DOHH2 (cell line): Measurements from ENCODE around the gene TREH.

ENCODE experiments used
- H3F3A ChIP-seq: fragments of 200-600 bp; sonication (generic), shearing (Covaris generic); 2 replicates; pipeline ENCODE4 v1.6.0; 2016; ENCODE audit warnings: antibody characterized with exemption, mild to moderate bottlenecking; ENCODE audit not compliant: control insufficient read depth, insufficient read depth
- H3K27ac ChIP-seq: fragments of 200-600 bp; sonication (generic); 2 replicates; pipeline ENCODE4 v1.5.1; 2014; ENCODE audit warnings: low read depth, mild to moderate bottlenecking, low read length, moderate library complexity
- H3K27me3 ChIP-seq: fragments of 200-600 bp; sonication (generic); 2 replicates; pipeline ENCODE4 v1.6.1; 2014; ENCODE audit warnings: mild to moderate bottlenecking, low read length, mixed read lengths; ENCODE audit not compliant: control insufficient read depth
- H3K36me3 ChIP-seq: fragments of 200-600 bp; sonication (generic); 2 replicates; pipeline ENCODE4 v1.6.1; 2014; ENCODE audit warnings: mild to moderate bottlenecking, low read length, moderate library complexity, mixed read lengths; ENCODE audit not compliant: control insufficient read depth
- H3K4me1 ChIP-seq: fragments of 200-600 bp; sonication (generic); 2 replicates; pipeline ENCODE4 v1.6.1; 2014; ENCODE audit warnings: mild to moderate bottlenecking, low read length, mixed read lengths; ENCODE audit not compliant: control insufficient read depth
- H3K4me2 ChIP-seq: fragments of 200-600 bp; sonication (generic); 2 replicates; pipeline ENCODE4 v1.6.0; 2014; ENCODE audit warnings: mild to moderate bottlenecking, low read length, moderate library complexity
- H3K4me3 ChIP-seq: fragments of 200-600 bp; sonication (generic); 2 replicates; pipeline ENCODE4 v1.5.1; 2014; ENCODE audit warnings: mild to moderate bottlenecking, low read length, mixed read lengths
- H3K79me2 ChIP-seq: fragments of 200-600 bp; sonication (generic); 2 replicates; pipeline ENCODE4 v1.6.1; 2014; ENCODE audit warnings: mild to moderate bottlenecking, low read length, mixed read lengths; ENCODE audit not compliant: control insufficient read depth
- H3K9me2 ChIP-seq: fragments of 200-600 bp; sonication (generic); replicated peaks from 2 replicates; pipeline ENCODE4 v1.6.1; 2014; ENCODE audit warnings: mild to moderate bottlenecking, low read length, mixed read lengths; ENCODE audit not compliant: control insufficient read depth
- H3K9me3 ChIP-seq: fragments of 200-600 bp; sonication (generic); 2 replicates; pipeline ENCODE4 v1.6.1; 2014; ENCODE audit warnings: antibody characterized with exemption, low read length, mixed read lengths; ENCODE audit not compliant: control insufficient read depth, insufficient read depth
- H4K20me1 ChIP-seq: fragments of 200-600 bp; sonication (generic); 2 replicates; pipeline ENCODE4 v1.6.0; 2014; ENCODE audit warnings: low read depth, mild to moderate bottlenecking, antibody characterized with exemption, low read length, moderate library complexity; ENCODE audit not compliant: control insufficient read depth, insufficient read depth
- EZH2phosphoT487 ChIP-seq: fragments of 200-600 bp; sonication (generic); IDR thresholded peaks from 2 replicates; pipeline ENCODE4 v1.6.1; 2017; ENCODE audit warnings: borderline replicate concordance, mild to moderate bottlenecking, antibody characterized with exemption, low read length, moderate library complexity, mixed read lengths
- TF ChIP-seq, protein P1 (sequence below): fragments of 200-600 bp; sonication (generic); IDR thresholded peaks from one replicate; pipeline ENCODE4 v1.5.1; 2014; ENCODE audit warnings: antibody characterized with exemption, mild to moderate bottlenecking, low read depth, low read length; ENCODE audit not compliant: poor library complexity, severe bottlenecking

The TREH gene

DNA sequence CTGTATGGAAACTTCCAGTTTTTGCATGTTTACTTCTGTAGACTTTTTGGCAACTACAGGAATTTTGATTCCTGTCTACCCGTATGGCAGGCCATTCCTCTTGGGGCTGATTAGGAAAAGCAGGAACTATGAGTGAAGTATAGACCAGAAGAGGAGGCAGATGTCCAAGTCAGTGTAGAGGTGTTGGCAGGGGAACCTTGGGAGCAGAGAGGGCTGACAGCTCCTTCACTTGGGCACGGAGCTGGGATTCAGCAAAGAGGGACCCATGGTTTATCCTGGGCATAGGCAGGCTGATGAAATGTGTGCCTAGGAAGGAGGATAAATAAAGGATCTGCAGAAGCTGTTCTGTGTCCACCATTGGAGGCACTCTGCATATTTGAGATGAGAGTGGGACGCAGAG is 33.1 kb downstream of the TREH start:
- Histone ChIP-seq H3F3A (no peaks in the 10 kb centered on the region), H3K9me2 (no peaks in the 10 kb centered on the region), H3K27ac (no peak overlapping the region), H3K27me3 (peaks cover 11% of the 10 kb centered on the region; the same call in 1 of the 2 replicates), H3K36me3 (no peaks in the 10 kb centered on the region), H3K4me3 (no peak overlapping the region), H3K9me3 (no peaks in the 10 kb centered on the region), H3K4me1 (no peaks in the 10 kb centered on the region), H4K20me1 (no peaks in the 10 kb centered on the region), H3K79me2 (no peaks in the 10 kb centered on the region), H3K4me2 (no peak overlapping the region)
- TF ChIP-seq EZH2phosphoT487, result no peak
- TF ChIP-seq, protein P1, sequence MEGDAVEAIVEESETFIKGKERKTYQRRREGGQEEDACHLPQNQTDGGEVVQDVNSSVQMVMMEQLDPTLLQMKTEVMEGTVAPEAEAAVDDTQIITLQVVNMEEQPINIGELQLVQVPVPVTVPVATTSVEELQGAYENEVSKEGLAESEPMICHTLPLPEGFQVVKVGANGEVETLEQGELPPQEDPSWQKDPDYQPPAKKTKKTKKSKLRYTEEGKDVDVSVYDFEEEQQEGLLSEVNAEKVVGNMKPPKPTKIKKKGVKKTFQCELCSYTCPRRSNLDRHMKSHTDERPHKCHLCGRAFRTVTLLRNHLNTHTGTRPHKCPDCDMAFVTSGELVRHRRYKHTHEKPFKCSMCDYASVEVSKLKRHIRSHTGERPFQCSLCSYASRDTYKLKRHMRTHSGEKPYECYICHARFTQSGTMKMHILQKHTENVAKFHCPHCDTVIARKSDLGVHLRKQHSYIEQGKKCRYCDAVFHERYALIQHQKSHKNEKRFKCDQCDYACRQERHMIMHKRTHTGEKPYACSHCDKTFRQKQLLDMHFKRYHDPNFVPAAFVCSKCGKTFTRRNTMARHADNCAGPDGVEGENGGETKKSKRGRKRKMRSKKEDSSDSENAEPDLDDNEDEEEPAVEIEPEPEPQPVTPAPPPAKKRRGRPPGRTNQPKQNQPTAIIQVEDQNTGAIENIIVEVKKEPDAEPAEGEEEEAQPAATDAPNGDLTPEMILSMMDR, result no peak

- H3K79me2 ChIP-seq, result no peaks in the 10 kb centered on the region
- no peak overlapping the region for H3K27ac ChIP-seq
- no peaks in the 10 kb centered on the region for H3K36me3 ChIP-seq
Observed at GRCh38 chr11:118645066-118645715, 34.3 kb downstream of the TREH start.

DNA sequence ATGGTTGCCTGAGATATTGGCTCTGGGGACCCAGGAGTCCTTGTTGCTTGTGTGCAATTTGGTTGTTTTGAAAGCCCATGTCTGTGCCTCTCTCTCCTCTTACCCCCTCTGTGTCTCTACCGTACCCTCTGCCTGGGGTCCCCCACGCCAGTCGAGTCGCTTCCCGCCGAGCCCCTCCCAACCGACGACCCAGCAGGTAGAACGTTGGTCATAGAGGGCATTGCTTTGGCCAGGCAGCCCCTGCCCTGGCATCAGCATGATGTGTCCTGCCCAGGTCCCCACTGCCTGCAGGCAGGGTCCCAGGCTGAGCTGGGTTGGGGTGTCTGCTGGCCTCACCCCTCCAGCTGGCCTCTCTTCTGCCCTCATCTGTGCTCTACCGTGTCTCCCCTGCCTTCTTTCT is 35.0 kb downstream of the TREH start:
- Histone ChIP-seq H3K4me3 (no peak overlapping the region), H3K4me1 (no peaks in the 10 kb centered on the region), H3K27ac (no peak overlapping the region), H3F3A (no peaks in the 10 kb centered on the region), H3K27me3 (peaks cover 11% of the 10 kb centered on the region; the same call in 1 of the 2 replicates), H3K4me2 (no peak overlapping the region), H3K36me3 (no peaks in the 10 kb centered on the region), H3K9me2 (no peaks in the 10 kb centered on the region), H3K79me2 (no peaks in the 10 kb centered on the region), H3K9me3 (no peaks in the 10 kb centered on the region), H4K20me1 (no peaks in the 10 kb centered on the region)
- TF ChIP-seq EZH2phosphoT487, result no peak
- TF ChIP-seq, protein P1, result no peak

More at GRCh38 chr11:118645066-118645715, 34.3 kb downstream of the TREH start:
- no peaks in the 10 kb centered on the region for H3K4me1 ChIP-seq
- no peak overlapping the region for H3K4me3 ChIP-seq
- H3K4me2 ChIP-seq, result no peak overlapping the region
- H4K20me1 ChIP-seq, result no peaks in the 10 kb centered on the region
- no peaks in the 10 kb centered on the region for H3K9me2 ChIP-seq
- H3K9me3 ChIP-seq, result no peaks in the 10 kb centered on the region
- TF ChIP-seq, protein P1, result no peak
- no peak for TF ChIP-seq EZH2phosphoT487
- no peaks in the 10 kb centered on the region for H3F3A ChIP-seq
- H3K27me3 ChIP-seq, result peaks cover 11% of the 10 kb centered on the region; the same call in 1 of the 2 replicates
